ENCODE results near the gene TAGLN2. TPM values are rescaled to one million over a fixed set of nuclear protein-coding genes. Genes with fewer than 3 reads are reported as not detected.

TAGLN2 gene
- total and polyA plus RNA-seq, 10 of the 15 experiments (the other 5 are each of a cell fraction or from before 2014, with no cell fraction given) = 155 to 611 (median 363) TPM

DNA sequence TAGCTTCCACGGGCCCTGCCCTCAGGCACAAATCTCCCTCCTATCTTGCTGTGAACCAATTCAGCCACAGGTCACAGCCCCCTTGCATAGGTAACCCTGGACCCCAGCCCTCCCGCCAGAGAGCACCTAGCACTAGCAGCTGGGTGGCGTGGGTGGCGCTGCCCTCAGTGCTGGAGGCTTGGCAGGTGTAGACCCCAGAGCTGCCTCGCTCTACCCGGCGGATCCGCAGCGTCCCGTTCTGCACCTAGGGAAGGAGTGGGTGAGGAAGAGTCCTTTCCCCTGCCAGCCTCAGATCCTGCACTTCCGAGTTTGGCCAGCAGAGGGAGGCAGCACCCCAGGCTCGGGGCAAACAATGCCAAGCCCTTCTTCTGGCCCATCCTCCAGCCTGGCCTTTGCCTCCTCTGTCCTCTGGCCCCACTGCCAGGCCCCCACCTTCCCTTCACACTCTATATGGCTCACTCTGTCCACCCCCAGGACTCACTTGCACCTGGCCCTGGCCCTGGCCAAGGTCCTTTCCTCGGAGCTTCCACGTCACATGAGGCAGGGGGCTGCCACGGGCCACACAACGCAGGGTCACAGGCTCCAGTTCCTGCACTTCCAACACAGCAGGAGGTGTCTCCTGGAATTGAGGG lies 11.1 kb upstream of the TAGLN2 start:
- Histone ChIP-seq H3K27ac (ENCODE audit: control insufficient read depth, insufficient read depth) (no peak overlapping the region), H3K36me3 (ENCODE audit: control insufficient read depth in 2 of 2, insufficient read depth in 2 of 2, low read length in 1 of 2) (no peaks in the 10 kb centered on the region), H3K9ac (ENCODE audit: control insufficient read depth, insufficient read depth, low read length) (no peak overlapping the region), H4K20me1 (ENCODE audit: control insufficient read depth, insufficient read depth) (no peaks in the 10 kb centered on the region), H2AFZ (ENCODE audit: control insufficient read depth, low read depth, low read length) (no peak overlapping the region), H3K79me2 (ENCODE audit: control insufficient read depth, insufficient read depth, low read length) (no peaks in the 10 kb centered on the region), H3K4me1 (ENCODE audit: control insufficient read depth, insufficient read depth, low read length) (peaks cover 23% of the 10 kb centered on the region), H3K4me2 (ENCODE audit: control insufficient read depth, insufficient read depth) (peak overlapping the region; percentile 2; the same call in 1 of the 2 replicates), H3K27me3 (replicated peaks in 1 of 2; ENCODE audit: control insufficient read depth in 2 of 2, insufficient read depth in 2 of 2, low read length in 1 of 2) (0 out of 4 replicates have a peak, but pooled peaks cover 0 to 2% of the 10 kb centered on the region in 2 experiments), H3K9me3 (replicated peaks; ENCODE audit: control insufficient read depth, insufficient read depth, low read length) (no peaks in the 10 kb centered on the region), H3K4me3 (no peak overlapping the region)
- in situ Hi-C loops (cut with MboI) (loop anchor here (5.0 kb wide), 1 partner anchor 71 kb away; no protein-coding TSS in a partner anchor), intact Hi-C loops (cut with micrococcal nuclease; ENCODE audit: unreplicated experiment) (loop anchor here (1.0 to 2.0 kb wide), 2 partner anchors 70 to 148 kb away; no protein-coding TSS in a partner anchor)
- ChIA-PET CTCF (interaction anchor here (0.9 to 22.4 kb wide), 10 partner anchors 10 to 141 kb away, joined by 3 to 422 read pairs (median 8); partner anchors contain the start of gene TAGLN2), POLR2A (no interaction called here), RAD21 (ENCODE audit: unreplicated experiment) (interaction anchor here (0.8 to 12.4 kb wide), 3 partner anchors 14 to 72 kb away, joined by 3 to 113 read pairs (median 17); no protein-coding TSS in a partner anchor), SMC1A (ENCODE audit: uncharacterized antibody, unreplicated experiment) (interaction anchor here (0.9 to 9.2 kb wide), 3 partner anchors 33 to 70 kb away, joined by 3 to 122 read pairs (median 4); no protein-coding TSS in a partner anchor)
- no TSS peak for BruUV-seq (replicated peaks)
- peak; percentile 92 for FAIRE-seq
- no peak for DNase-seq (ENCODE audit: low read depth, low spot score)
- peak; percentile 86 for ATAC-seq
- 28% methylated on average over 16 of the region's 16 CpGs for WGBS (ENCODE audit: insufficient coverage, insufficient replicate concordance, low lambda C conversion rate, missing lambda C conversion rate)
- TF ChIP-seq WRNIP1 (IDR thresholded peaks at IDR 0.05; ENCODE audit: borderline replicate concordance, low read depth, low read length) (no peak), BHLHE40 (IDR thresholded peaks at IDR 0.05; ENCODE audit: borderline replicate concordance in 1 of 2, low read depth in 2 of 2, low read length in 1 of 2) (0 out of 4 replicates have a peak, but pooled peaks of 1 of the 2 experiments have one; percentile 7), NFIC (IDR thresholded peaks at IDR 0.05; ENCODE audit: low read depth, low read length) (no peak), GATAD2B (conservative IDR thresholded peaks at IDR 0.05; ENCODE audit: low read depth) (0 out of 2 replicates have a peak, but pooled peaks have one; percentile 36), CBFB (IDR thresholded peaks at IDR 0.05; ENCODE audit: low read depth) (no peak), RAD21 (IDR thresholded peaks at IDR 0.05; ENCODE audit: insufficient read depth, low read depth, low read length) (peak; percentile 87), IRF4 (IDR thresholded peaks at IDR 0.05; ENCODE audit: low read depth, low read length) (0 out of 2 replicates have a peak, but pooled peaks have one; percentile 19), YY1 (IDR thresholded peaks at IDR 0.05; ENCODE audit: low read depth, low read length) (peak; percentile 75), EGR1 (IDR thresholded peaks at IDR 0.05; ENCODE audit: borderline replicate concordance in 1 of 2, low read depth in 2 of 2, low read length in 2 of 2) (0 out of 3 replicates have a peak, but pooled peaks of 1 of the 2 experiments have one; percentile 36), SREBF2 (IDR thresholded peaks at IDR 0.05; ENCODE audit: low read length) (no peak), TCF12 (IDR thresholded peaks at IDR 0.05; ENCODE audit: low read depth, low read length) (0 out of 2 replicates have a peak, but pooled peaks have one; percentile 17), RBBP5 (conservative IDR thresholded peaks at IDR 0.05) (no peak), KLF5 (IDR thresholded peaks at IDR 0.05; ENCODE audit: partially characterized antibody) (no peak), CHD2 (IDR thresholded peaks at IDR 0.05; ENCODE audit: borderline replicate concordance, low read depth, low read length) (0 out of 2 replicates have a peak, but pooled peaks have one; percentile 49), POU2F2 (IDR thresholded peaks at IDR 0.05; ENCODE audit: borderline replicate concordance, low read depth, low read length) (0 out of 3 replicates have a peak, but pooled peaks have one; percentile 29), SMARCA5 (IDR thresholded peaks at IDR 0.05) (peak; percentile 69; the same call in 1 of the 2 replicates), SMC3 (IDR thresholded peaks at IDR 0.05; ENCODE audit: borderline replicate concordance, low read length) (peak; percentile 90), EED (IDR thresholded peaks at IDR 0.05; ENCODE audit: low read depth) (no peak), BCL11A (IDR thresholded peaks at IDR 0.05; ENCODE audit: low read depth, low read length) (0 out of 2 replicates have a peak, but pooled peaks have one; percentile 6)
- TF ChIP-seq, protein P1, sequence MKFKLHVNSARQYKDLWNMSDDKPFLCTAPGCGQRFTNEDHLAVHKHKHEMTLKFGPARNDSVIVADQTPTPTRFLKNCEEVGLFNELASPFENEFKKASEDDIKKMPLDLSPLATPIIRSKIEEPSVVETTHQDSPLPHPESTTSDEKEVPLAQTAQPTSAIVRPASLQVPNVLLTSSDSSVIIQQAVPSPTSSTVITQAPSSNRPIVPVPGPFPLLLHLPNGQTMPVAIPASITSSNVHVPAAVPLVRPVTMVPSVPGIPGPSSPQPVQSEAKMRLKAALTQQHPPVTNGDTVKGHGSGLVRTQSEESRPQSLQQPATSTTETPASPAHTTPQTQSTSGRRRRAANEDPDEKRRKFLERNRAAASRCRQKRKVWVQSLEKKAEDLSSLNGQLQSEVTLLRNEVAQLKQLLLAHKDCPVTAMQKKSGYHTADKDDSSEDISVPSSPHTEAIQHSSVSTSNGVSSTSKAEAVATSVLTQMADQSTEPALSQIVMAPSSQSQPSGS (IDR thresholded peaks at IDR 0.05; ENCODE audit: low read length) = no peak
- TF ChIP-seq, protein P2, sequence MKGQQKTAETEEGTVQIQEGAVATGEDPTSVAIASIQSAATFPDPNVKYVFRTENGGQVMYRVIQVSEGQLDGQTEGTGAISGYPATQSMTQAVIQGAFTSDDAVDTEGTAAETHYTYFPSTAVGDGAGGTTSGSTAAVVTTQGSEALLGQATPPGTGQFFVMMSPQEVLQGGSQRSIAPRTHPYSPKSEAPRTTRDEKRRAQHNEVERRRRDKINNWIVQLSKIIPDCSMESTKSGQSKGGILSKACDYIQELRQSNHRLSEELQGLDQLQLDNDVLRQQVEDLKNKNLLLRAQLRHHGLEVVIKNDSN (IDR thresholded peaks at IDR 0.05; ENCODE audit: borderline replicate concordance, extremely low read length, insufficient read depth, low read depth, low read length) = peak; percentile 59

All from GM12878 (cell line).